OCI-LY7 (cell line): ENCODE data around the gene TMC7. TPM values are rescaled to one million over a fixed set of nuclear protein-coding genes. Genes with fewer than 3 reads are reported as not detected.

Experiments used
- BruUV-seq: library from RNA; stranded (reverse); fragments of 400-500 nt; replicated peaks from 2 replicates; lab custom pipeline; 2021; lab: Mats Ljungman, UMichigan
- CTCF ChIA-PET: fragments of 300-600 bp; sonication (Branson Sonifier 250); formaldehyde crosslinking; loops from one replicate; lab custom pipeline; 2022; ENCODE audit warnings: antibody characterized with exemption; ENCODE audit not compliant: unreplicated experiment; lab: Charles Lee
- POLR2A ChIA-PET: fragments of 300-600 bp; sonication (Branson Sonifier 250); formaldehyde crosslinking; loops from one replicate; lab custom pipeline; 2022; ENCODE audit warnings: antibody characterized with exemption; lab: Charles Lee
- DNase-seq: peaks from one replicate; pipeline ENCODE4 v3.0.0-alpha.2; 2015; ENCODE audit warnings: low spot score
- H2AFZ ChIP-seq: fragments of 200-600 bp; sonication (generic), shearing (Covaris generic); 2 replicates; pipeline ENCODE4 v1.6.1; 2014; ENCODE audit warnings: mild to moderate bottlenecking, antibody characterized with exemption, low read length, moderate library complexity
- H3K27ac ChIP-seq: fragments of 200-600 bp; sonication (generic); 2 replicates; pipeline ENCODE4 v1.5.1; 2014; ENCODE audit warnings: mixed run types, low read depth, mild to moderate bottlenecking, moderate library complexity, low read length, inconsistent platforms; ENCODE audit not compliant: poor library complexity, severe bottlenecking
- H3K36me3 ChIP-seq: fragments of 200-600 bp; sonication (generic); 2 replicates; pipeline ENCODE4 v1.6.1; 2014; ENCODE audit warnings: mild to moderate bottlenecking, antibody characterized with exemption, low read length, moderate library complexity, mixed read lengths; ENCODE audit not compliant: insufficient read depth
- H3K4me1 ChIP-seq: fragments of 200-600 bp; sonication (generic); 2 replicates; pipeline ENCODE4 v1.5.1; 2014; ENCODE audit warnings: mild to moderate bottlenecking, low read length; ENCODE audit not compliant: insufficient read depth, poor library complexity, severe bottlenecking
- H3K4me2 ChIP-seq: fragments of 200-600 bp; sonication (generic); 2 replicates; pipeline ENCODE4 v1.6.1; 2014; ENCODE audit warnings: mild to moderate bottlenecking, low read length
- H3K4me3 ChIP-seq: fragments of 200-600 bp; sonication (generic); 2 replicates; pipeline ENCODE4 v1.5.1; 2014; ENCODE audit warnings: mild to moderate bottlenecking, low read depth, low read length; ENCODE audit not compliant: poor library complexity, severe bottlenecking
- H3K79me2 ChIP-seq: fragments of 200-600 bp; sonication (generic); 2 replicates; pipeline ENCODE4 v1.6.1; 2016; ENCODE audit warnings: low read depth, mild to moderate bottlenecking, low read length, moderate library complexity, mixed read lengths; ENCODE audit not compliant: insufficient read depth
- H3K9me2 ChIP-seq: fragments of 200-600 bp; sonication (generic); 2 replicates; pipeline ENCODE4 v1.6.1; 2016; ENCODE audit warnings: mild to moderate bottlenecking, low read length, mixed read lengths; ENCODE audit not compliant: insufficient read depth
- H3K9me3 ChIP-seq: fragments of 200-600 bp; sonication (generic); 2 replicates; pipeline ENCODE4 v1.6.1; 2014; ENCODE audit warnings: mild to moderate bottlenecking, mixed run types, low read length, mixed read lengths
- H4K20me1 ChIP-seq: fragments of 200-600 bp; sonication (generic); 2 replicates; pipeline ENCODE4 v1.6.1; 2014; ENCODE audit warnings: mild to moderate bottlenecking, antibody characterized with exemption, low read length, moderate library complexity, mixed read lengths; ENCODE audit not compliant: insufficient read depth
- EZH2phosphoT487 ChIP-seq: fragments of 200-600 bp; sonication (generic); IDR thresholded peaks from 2 replicates; pipeline ENCODE4 v1.6.1; 2018; ENCODE audit warnings: low read depth, borderline replicate concordance, mild to moderate bottlenecking, mixed run types, antibody characterized with exemption, low read length, moderate library complexity, mixed read lengths
- intact Hi-C: fragments of 100-400 bp; cut with micrococcal nuclease; formaldehyde crosslinking; loops from one replicate; pipeline ENCODE4 v1.10.0; 2022; ENCODE audit not compliant: unreplicated experiment
- total RNA-seq, 2 experiments: library from RNA; depleted of rRNA in 1 of 2; stranded (reverse); fragments of >200 nt in 1 of 2; shearing (Covaris generic) in 1 of 2; gene quantifications; 2 replicates each; pipeline ENCODE4 v1.2.3, GENCODE V29; 2014 to 2022
- TF ChIP-seq, protein P1 (sequence below): fragments of 200-600 bp; sonication (generic); conservative IDR thresholded peaks from 2 replicates; pipeline ENCODE4 v1.5.1; 2014; ENCODE audit warnings: mild to moderate bottlenecking, antibody characterized with exemption, low read length, moderate library complexity, mixed read lengths

TMC7 gene
- total RNA-seq, 2 experiments from 2014 or later: not detected

DNA sequence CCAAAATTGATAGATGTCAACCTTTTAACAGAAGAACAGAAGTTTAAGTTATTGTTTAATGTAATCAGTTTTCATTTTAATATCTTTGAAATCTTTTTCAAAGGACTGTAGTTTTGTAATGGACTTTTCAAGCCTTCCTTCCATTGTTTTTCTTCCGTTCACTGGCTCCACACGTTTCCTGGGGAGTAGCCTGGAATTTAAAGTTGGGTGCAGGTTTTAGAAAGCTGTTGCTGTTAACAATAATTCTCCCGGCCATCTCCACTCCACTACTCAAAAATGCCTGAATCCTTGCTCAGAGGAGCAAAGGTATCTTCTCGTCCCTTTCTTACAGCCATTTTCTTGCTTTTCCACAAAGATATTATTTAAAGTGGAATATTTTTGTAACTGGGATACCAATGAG lies 79.0 kb downstream of the TMC7 start:
- no peak overlapping the region for H3K4me3 ChIP-seq
- no TSS peak for BruUV-seq
- H3K4me2 ChIP-seq: no peak overlapping the region
- ChIA-PET POLR2A (interaction anchor here (0.7 kb wide), 1 partner anchor 22 kb away, joined by 3 read pairs; no protein-coding TSS in a partner anchor), CTCF (no interaction called here)
- H4K20me1 ChIP-seq: no peaks in the 10 kb centered on the region
- H3K9me2 ChIP-seq: no peaks in the 10 kb centered on the region
- H3K9me3 ChIP-seq: no peaks in the 10 kb centered on the region
- TF ChIP-seq EZH2phosphoT487: no peak
- TF ChIP-seq, protein P1, sequence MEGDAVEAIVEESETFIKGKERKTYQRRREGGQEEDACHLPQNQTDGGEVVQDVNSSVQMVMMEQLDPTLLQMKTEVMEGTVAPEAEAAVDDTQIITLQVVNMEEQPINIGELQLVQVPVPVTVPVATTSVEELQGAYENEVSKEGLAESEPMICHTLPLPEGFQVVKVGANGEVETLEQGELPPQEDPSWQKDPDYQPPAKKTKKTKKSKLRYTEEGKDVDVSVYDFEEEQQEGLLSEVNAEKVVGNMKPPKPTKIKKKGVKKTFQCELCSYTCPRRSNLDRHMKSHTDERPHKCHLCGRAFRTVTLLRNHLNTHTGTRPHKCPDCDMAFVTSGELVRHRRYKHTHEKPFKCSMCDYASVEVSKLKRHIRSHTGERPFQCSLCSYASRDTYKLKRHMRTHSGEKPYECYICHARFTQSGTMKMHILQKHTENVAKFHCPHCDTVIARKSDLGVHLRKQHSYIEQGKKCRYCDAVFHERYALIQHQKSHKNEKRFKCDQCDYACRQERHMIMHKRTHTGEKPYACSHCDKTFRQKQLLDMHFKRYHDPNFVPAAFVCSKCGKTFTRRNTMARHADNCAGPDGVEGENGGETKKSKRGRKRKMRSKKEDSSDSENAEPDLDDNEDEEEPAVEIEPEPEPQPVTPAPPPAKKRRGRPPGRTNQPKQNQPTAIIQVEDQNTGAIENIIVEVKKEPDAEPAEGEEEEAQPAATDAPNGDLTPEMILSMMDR: no peak
- no peaks in the 10 kb centered on the region for H3K4me1 ChIP-seq
- no peak overlapping the region for H2AFZ ChIP-seq
- no peak for DNase-seq
- H3K79me2 ChIP-seq: no peaks in the 10 kb centered on the region
- no peaks in the 10 kb centered on the region for H3K36me3 ChIP-seq
- intact Hi-C loops: no loop called here
- H3K27ac ChIP-seq: no peak overlapping the region

DNA sequence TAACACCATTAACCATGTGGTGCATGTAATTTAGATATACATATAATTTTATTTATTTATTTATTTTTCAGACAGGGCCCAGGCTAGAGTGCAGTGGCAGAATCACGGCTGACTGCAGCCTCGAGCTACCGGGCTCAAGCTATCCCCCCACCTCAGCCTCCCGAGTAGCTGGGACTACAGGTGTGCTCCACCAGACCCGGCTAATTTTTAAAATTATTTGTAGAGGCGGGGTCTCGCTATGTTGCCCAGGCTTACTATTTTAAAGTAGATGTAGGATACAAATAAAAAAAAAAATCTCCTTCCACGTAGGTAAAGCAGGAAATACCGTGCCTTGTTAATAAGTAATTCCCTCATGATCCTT lies 83.2 kb downstream of the TMC7 start:
- no peak for DNase-seq
- ChIA-PET CTCF (interaction anchor here (0.5 to 0.6 kb wide), 2 partner anchors 17 to 375 kb away, joined by 3 read pairs; no protein-coding TSS in a partner anchor), POLR2A (interaction anchor here (0.7 to 1.0 kb wide), 3 partner anchors 45 to 336 kb away, joined by 3 read pairs; no protein-coding TSS in a partner anchor)
- Histone ChIP-seq H3K4me1 (peaks cover 8% of the 10 kb centered on the region), H3K4me2 (peak overlapping the region; percentile 20; the same call in 1 of the 2 replicates), H3K79me2 (peaks cover 10% of the 10 kb centered on the region; the same call in 1 of the 2 replicates), H3K4me3 (peak overlapping the region; percentile 83), H4K20me1 (no peaks in the 10 kb centered on the region), H3K9me2 (no peaks in the 10 kb centered on the region), H3K36me3 (peaks cover 2% of the 10 kb centered on the region; the same call in 1 of the 2 replicates), H3K27ac (no peak overlapping the region), H3K9me3 (no peaks in the 10 kb centered on the region), H2AFZ (peak overlapping the region; percentile 95; the same call in 1 of the 2 replicates)
- intact Hi-C loops: loop anchor here (1.0 to 5.0 kb wide), 4 partner anchors 143 to 455 kb away; partner anchors contain the start of genes ARL6IP1, CCP110 and GDE1
- BruUV-seq: no TSS peak
- TF ChIP-seq, protein P1: no peak
- no peak for TF ChIP-seq EZH2phosphoT487
